HepG2 (cell line): ENCODE results near the gene UNC5C.

Source experiments
- HMGA1 ChIP-seq: sonication (generic); formaldehyde crosslinking; conservative IDR thresholded peaks from 2 replicates; pipeline ENCODE4 v1.4.0; 2020; ENCODE audit warnings: missing genetic modification reagents
- ZMYM2 ChIP-seq: sonication (generic); formaldehyde crosslinking; IDR thresholded peaks from 2 replicates; pipeline ENCODE4 v1.8.0; 2022; ENCODE audit warnings: mild to moderate bottlenecking, missing genetic modification reagents

GRCh38 chr4:95409127-95409526 lies 139.6 kb downstream of the UNC5C start:
- no peak for TF ChIP-seq HMGA1
- TF ChIP-seq ZMYM2 (CRISPR knock-in tag): no peak
